ENCODE data around the gene SH3BP4.

- TF ChIP-seq CTCF (IDR thresholded peaks at IDR 0.05; ENCODE audit: borderline replicate concordance, extremely low read depth, low read length, poor library complexity, severe bottlenecking) (no peak), EZH2 (IDR thresholded peaks at IDR 0.05; ENCODE audit: borderline replicate concordance, low read depth, low read length, severe bottlenecking) (no peak)
Measured at GRCh38 chr2:234939996-234940395, 11.8 kb upstream of the SH3BP4 start.

Data from DND-41 (cell line).